Testis (tissue), 3 donors: Measurements from ENCODE around the gene SLC9C2. TPM values are rescaled to one million over a fixed set of nuclear protein-coding genes. Genes with fewer than 3 reads are reported as not detected.

Source experiments
- DNase-seq: peaks from one replicate; pipeline ENCODE4 v3.0.0-alpha.2; 2019
- H3K27ac ChIP-seq, 2 donors: fragments of 200-600 bp; sonication (generic); one replicate each; pipeline ENCODE4 v1.5.1; 2019
- H3K27me3 ChIP-seq: fragments of 200-600 bp; sonication (generic); one replicate; pipeline ENCODE4 v1.5.1; 2019
- H3K36me3 ChIP-seq: fragments of 200-600 bp; sonication (generic); one replicate; pipeline ENCODE4 v1.5.1; 2017; ENCODE audit warnings: low read depth; ENCODE audit errors: missing control alignments
- H3K4me1 ChIP-seq: fragments of 200-600 bp; sonication (generic); one replicate; pipeline ENCODE4 v1.5.1; 2019
- H3K4me3 ChIP-seq, 2 donors: fragments of 200-600 bp; sonication (generic); one replicate each; pipeline ENCODE4 v1.5.1; 2017 to 2019
- H3K9me3 ChIP-seq: fragments of 200-600 bp; sonication (generic); one replicate; pipeline ENCODE4 v1.5.1; 2017
- POLR2A ChIP-seq: fragments of 450-650 bp; IDR thresholded peaks from one replicate; pipeline ENCODE4 v1.6.1; 2017; ENCODE audit warnings: antibody characterized with exemption, mild to moderate bottlenecking, moderate library complexity
- WGBS, 2 donors: methylation state at CpG; one replicate each; pipeline ENCODE4 v1.1.5; 2018; 5-methylcytosine and 5-hydroxymethylcytosine counted together
- intact Hi-C: fragments of 100-400 bp; cut with DNase I; formaldehyde crosslinking; loops from one replicate; pipeline ENCODE4 v1.15.1; 2023; ENCODE audit warnings: low total_unique reads
- polyA plus RNA-seq: library from polyadenylated mRNA; stranded (reverse); fragments of 350-450 nt; fragmentation: Illumina TruSeq; extraction: RNeasy Lipid Tissue Mini Kit (QIAGEN cat#74804); gene quantifications from one replicate; pipeline ENCODE4 v1.2.3, GENCODE V29; 2014; ENCODE audit warnings: low read depth, low replicate concordance; ENCODE audit not compliant: insufficient read depth
- total RNA-seq, 2 donors: library from RNA; depleted of rRNA; stranded (reverse); fragments of >200 nt; gene quantifications; one replicate each; pipeline ENCODE4 v1.2.3, GENCODE V29; 2016
- TF ChIP-seq, protein P1 (sequence below), 3 experiments: fragments of 450-650 bp in 2 of 3; fragments of 200-600 bp in 1 of 3; sonication (generic) in 1 of 3; IDR thresholded peaks; one replicate each; pipeline ENCODE4 v1.5.1; 2016 to 2019; ENCODE audit warnings: antibody characterized with exemption in 3 of 3, mild to moderate bottlenecking in 2 of 3, moderate library complexity in 1 of 3

The SLC9C2 gene
- total and polyA plus RNA-seq, 3 donors from 2014 or later, result 15.8 to 17.1 (median 15.9) TPM

- intact Hi-C loops, result no loop called here
- no peaks in the 10 kb centered on the region for H3K27me3 ChIP-seq
- TF ChIP-seq, protein P1, sequence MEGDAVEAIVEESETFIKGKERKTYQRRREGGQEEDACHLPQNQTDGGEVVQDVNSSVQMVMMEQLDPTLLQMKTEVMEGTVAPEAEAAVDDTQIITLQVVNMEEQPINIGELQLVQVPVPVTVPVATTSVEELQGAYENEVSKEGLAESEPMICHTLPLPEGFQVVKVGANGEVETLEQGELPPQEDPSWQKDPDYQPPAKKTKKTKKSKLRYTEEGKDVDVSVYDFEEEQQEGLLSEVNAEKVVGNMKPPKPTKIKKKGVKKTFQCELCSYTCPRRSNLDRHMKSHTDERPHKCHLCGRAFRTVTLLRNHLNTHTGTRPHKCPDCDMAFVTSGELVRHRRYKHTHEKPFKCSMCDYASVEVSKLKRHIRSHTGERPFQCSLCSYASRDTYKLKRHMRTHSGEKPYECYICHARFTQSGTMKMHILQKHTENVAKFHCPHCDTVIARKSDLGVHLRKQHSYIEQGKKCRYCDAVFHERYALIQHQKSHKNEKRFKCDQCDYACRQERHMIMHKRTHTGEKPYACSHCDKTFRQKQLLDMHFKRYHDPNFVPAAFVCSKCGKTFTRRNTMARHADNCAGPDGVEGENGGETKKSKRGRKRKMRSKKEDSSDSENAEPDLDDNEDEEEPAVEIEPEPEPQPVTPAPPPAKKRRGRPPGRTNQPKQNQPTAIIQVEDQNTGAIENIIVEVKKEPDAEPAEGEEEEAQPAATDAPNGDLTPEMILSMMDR (IDR thresholded peaks at IDR 0.05), result no peak
- no peak for TF ChIP-seq POLR2A
- WGBS, 2 donors, result 75 to 86% methylated on average over 1 of the region's 1 CpG
- H3K27ac ChIP-seq, result no peak overlapping the region
- no peak for DNase-seq
- no peaks in the 10 kb centered on the region for H3K4me1 ChIP-seq
- no peaks in the 10 kb centered on the region for H3K9me3 ChIP-seq
- H3K4me3 ChIP-seq, result no peak overlapping the region
- H3K36me3 ChIP-seq, result no peaks in the 10 kb centered on the region
These were observed 12.3 kb downstream of the SLC9C2 start for GRCh38 chr1:173590557-173590956.

GRCh38 chr1:173581383-173582079, 21.3 kb downstream of the SLC9C2 start:
- H3K27ac ChIP-seq, result no peak overlapping the region
- intact Hi-C loops, result no loop called here
- H3K36me3 ChIP-seq, result no peaks in the 10 kb centered on the region
- H3K27me3 ChIP-seq, result no peaks in the 10 kb centered on the region
- no peak overlapping the region for H3K4me3 ChIP-seq
- TF ChIP-seq, protein P1 (IDR thresholded peaks at IDR 0.05), result no peak
- TF ChIP-seq POLR2A, result no peak
- no peak for DNase-seq
- 75 to 86% methylated on average over 1 of the region's 1 CpG for WGBS, 2 donors
- no peaks in the 10 kb centered on the region for H3K4me1 ChIP-seq
- no peaks in the 10 kb centered on the region for H3K9me3 ChIP-seq

GRCh38 chr1:173580658-173581057, 22.2 kb downstream of the SLC9C2 start:
- Histone ChIP-seq H3K9me3 (no peaks in the 10 kb centered on the region), H3K36me3 (no peaks in the 10 kb centered on the region), H3K4me3 (no peak overlapping the region), H3K27ac (no peak overlapping the region), H3K27me3 (no peaks in the 10 kb centered on the region), H3K4me1 (no peaks in the 10 kb centered on the region)
- intact Hi-C loops, result no loop called here
- WGBS, 2 donors, result 86 to 93% methylated on average over 3 of the region's 3 CpGs
- TF ChIP-seq, protein P1 (IDR thresholded peaks at IDR 0.05), result no peak
- no peak for DNase-seq

- Histone ChIP-seq H3K36me3 (no peaks in the 10 kb centered on the region), H3K27me3 (no peaks in the 10 kb centered on the region), H3K4me3 (no peak overlapping the region), H3K4me1 (no peaks in the 10 kb centered on the region), H3K27ac (no peak overlapping the region), H3K9me3 (no peaks in the 10 kb centered on the region)
- DNase-seq, result no peak
- intact Hi-C loops, result no loop called here
- TF ChIP-seq POLR2A, result no peak
- WGBS, 2 donors, result 90% methylated on average over 3 of the region's 3 CpGs
These were observed 22.8 kb downstream of the SLC9C2 start for GRCh38 chr1:173580071-173580470.

GRCh38 chr1:173573596-173573995, 29.3 kb downstream of the SLC9C2 start:
- no peaks in the 10 kb centered on the region for H3K9me3 ChIP-seq
- TF ChIP-seq, protein P1 (IDR thresholded peaks at IDR 0.05), result no peak
- no peak for TF ChIP-seq POLR2A
- H3K4me1 ChIP-seq, result no peaks in the 10 kb centered on the region
- H3K36me3 ChIP-seq, result no peaks in the 10 kb centered on the region
- no peak overlapping the region for H3K27ac ChIP-seq
- WGBS, 2 donors, result 93 to 98% methylated on average over 4 of the region's 4 CpGs
- H3K27me3 ChIP-seq, result no peaks in the 10 kb centered on the region
- intact Hi-C loops, result no loop called here
- DNase-seq, result no peak
- no peak overlapping the region for H3K4me3 ChIP-seq
